Measurements from ENCODE around the gene ARL2.

The ARL2 gene

GRCh38 chr11:65032216-65032615 lies 18.3 kb downstream of the ARL2 start:
- Histone ChIP-seq H3K4me3 (ENCODE audit: low read depth, low read length) (no peak overlapping the region), H3K4me1 (ENCODE audit: control insufficient read depth, insufficient read depth, low read length) (peaks cover 5% of the 10 kb centered on the region; the same call in 1 of the 2 replicates), H3K9me3 (ENCODE audit: control insufficient read depth, insufficient read depth, low read depth, low read length) (no peaks in the 10 kb centered on the region), H3K27ac (ENCODE audit: low read depth, low read length) (no peak overlapping the region), H3K36me3 (ENCODE audit: control insufficient read depth, insufficient read depth, low read length) (no peaks in the 10 kb centered on the region), H3K27me3 (ENCODE audit: control insufficient read depth, insufficient read depth, low read length) (no peaks in the 10 kb centered on the region), H3K9ac (ENCODE audit: low read length) (no peak overlapping the region)

GRCh38 chr11:65034423-65034822 lies 20.5 kb downstream of the ARL2 start:
- Histone ChIP-seq H3K36me3 (ENCODE audit: control insufficient read depth, insufficient read depth, low read length) (no peaks in the 10 kb centered on the region), H3K9me3 (ENCODE audit: control insufficient read depth, insufficient read depth, low read depth, low read length) (no peaks in the 10 kb centered on the region), H3K9ac (ENCODE audit: low read length) (no peak overlapping the region), H3K4me1 (ENCODE audit: control insufficient read depth, insufficient read depth, low read length) (no peaks in the 10 kb centered on the region), H3K27me3 (ENCODE audit: control insufficient read depth, insufficient read depth, low read length) (no peaks in the 10 kb centered on the region), H3K4me3 (ENCODE audit: low read depth, low read length) (no peak overlapping the region), H3K27ac (ENCODE audit: low read depth, low read length) (no peak overlapping the region)

GRCh38 chr11:65035579-65035978 lies 21.6 kb downstream of the ARL2 start:
- Histone ChIP-seq H3K27me3 (ENCODE audit: control insufficient read depth, insufficient read depth, low read length) (no peaks in the 10 kb centered on the region), H3K27ac (ENCODE audit: low read depth, low read length) (no peak overlapping the region), H3K9ac (ENCODE audit: low read length) (no peak overlapping the region), H3K4me1 (ENCODE audit: control insufficient read depth, insufficient read depth, low read length) (no peaks in the 10 kb centered on the region), H3K9me3 (ENCODE audit: control insufficient read depth, insufficient read depth, low read depth, low read length) (no peaks in the 10 kb centered on the region), H3K4me3 (ENCODE audit: low read depth, low read length) (no peak overlapping the region), H3K36me3 (ENCODE audit: control insufficient read depth, insufficient read depth, low read length) (no peaks in the 10 kb centered on the region)

- Histone ChIP-seq H3K4me3 (ENCODE audit: low read depth, low read length) (no peak overlapping the region), H3K27ac (ENCODE audit: low read depth, low read length) (no peak overlapping the region), H3K9ac (ENCODE audit: low read length) (no peak overlapping the region), H3K9me3 (ENCODE audit: control insufficient read depth, insufficient read depth, low read depth, low read length) (no peaks in the 10 kb centered on the region), H3K27me3 (ENCODE audit: control insufficient read depth, insufficient read depth, low read length) (no peaks in the 10 kb centered on the region), H3K4me1 (ENCODE audit: control insufficient read depth, insufficient read depth, low read length) (no peaks in the 10 kb centered on the region), H3K36me3 (ENCODE audit: control insufficient read depth, insufficient read depth, low read length) (no peaks in the 10 kb centered on the region)
Measured at GRCh38 chr11:65036931-65037330, 23.0 kb downstream of the ARL2 start.

GRCh38 chr11:65040520-65040846 lies 26.5 kb downstream of the ARL2 start:
- Histone ChIP-seq H3K27me3 (ENCODE audit: control insufficient read depth, insufficient read depth, low read length) (no peaks in the 10 kb centered on the region), H3K9me3 (ENCODE audit: control insufficient read depth, insufficient read depth, low read depth, low read length) (no peaks in the 10 kb centered on the region), H3K36me3 (ENCODE audit: control insufficient read depth, insufficient read depth, low read length) (peaks cover 22% of the 10 kb centered on the region), H3K4me1 (ENCODE audit: control insufficient read depth, insufficient read depth, low read length) (no peaks in the 10 kb centered on the region), H3K27ac (ENCODE audit: low read depth, low read length) (peak overlapping the region; percentile 85; the same call in 1 of the 2 replicates), H3K4me3 (ENCODE audit: low read depth, low read length) (peak overlapping the region; percentile 84), H3K9ac (ENCODE audit: low read length) (peak overlapping the region; percentile 90)

GRCh38 chr11:65040847-65041622 lies 27.1 kb downstream of the ARL2 start, which contains the start of gene SAC3D1:
Gene SAC3D1 (plus strand): TSS chr11:65041210. CDS start chr11:65041293, 83 bp downstream.
- H3K4me1 ChIP-seq (ENCODE audit: control insufficient read depth, insufficient read depth, low read length) = no peaks in the 10 kb centered on the region
- peak within 1 kb of the TSS; percentile 90 for H3K9ac ChIP-seq (ENCODE audit: low read length)
- no peaks in the 10 kb centered on the region for H3K9me3 ChIP-seq (ENCODE audit: control insufficient read depth, insufficient read depth, low read depth, low read length)
- peaks cover 28% of the 10 kb centered on the region for H3K36me3 ChIP-seq (ENCODE audit: control insufficient read depth, insufficient read depth, low read length)
- peak within 1 kb of the TSS; percentile 84 for H3K4me3 ChIP-seq (ENCODE audit: low read depth, low read length)
- no peaks in the 10 kb centered on the region for H3K27me3 ChIP-seq (ENCODE audit: control insufficient read depth, insufficient read depth, low read length)
- peak within 1 kb of the TSS; percentile 85 for H3K27ac ChIP-seq (ENCODE audit: low read depth, low read length)

- Histone ChIP-seq H3K9me3 (ENCODE audit: control insufficient read depth, insufficient read depth, low read depth, low read length) (no peaks in the 10 kb centered on the region), H3K9ac (ENCODE audit: low read length) (no peak overlapping the region), H3K4me3 (ENCODE audit: low read depth, low read length) (no peak overlapping the region), H3K27me3 (ENCODE audit: control insufficient read depth, insufficient read depth, low read length) (no peaks in the 10 kb centered on the region), H3K36me3 (ENCODE audit: control insufficient read depth, insufficient read depth, low read length) (peaks cover 32% of the 10 kb centered on the region), H3K4me1 (ENCODE audit: control insufficient read depth, insufficient read depth, low read length) (no peaks in the 10 kb centered on the region), H3K27ac (ENCODE audit: low read depth, low read length) (no peak overlapping the region)
Measured at GRCh38 chr11:65042891-65043290, 28.9 kb downstream of the ARL2 start.

GRCh38 chr11:65043881-65044501 lies 30.0 kb downstream of the ARL2 start:
- Histone ChIP-seq H3K9ac (ENCODE audit: low read length) (no peak overlapping the region), H3K36me3 (ENCODE audit: control insufficient read depth, insufficient read depth, low read length) (peaks cover 32% of the 10 kb centered on the region), H3K27me3 (ENCODE audit: control insufficient read depth, insufficient read depth, low read length) (no peaks in the 10 kb centered on the region), H3K4me3 (ENCODE audit: low read depth, low read length) (no peak overlapping the region), H3K4me1 (ENCODE audit: control insufficient read depth, insufficient read depth, low read length) (no peaks in the 10 kb centered on the region), H3K27ac (ENCODE audit: low read depth, low read length) (no peak overlapping the region), H3K9me3 (ENCODE audit: control insufficient read depth, insufficient read depth, low read depth, low read length) (no peaks in the 10 kb centered on the region)

GRCh38 chr11:65045061-65045460 lies 31.1 kb downstream of the ARL2 start:
- Histone ChIP-seq H3K4me1 (ENCODE audit: control insufficient read depth, insufficient read depth, low read length) (no peaks in the 10 kb centered on the region), H3K27me3 (ENCODE audit: control insufficient read depth, insufficient read depth, low read length) (no peaks in the 10 kb centered on the region), H3K4me3 (ENCODE audit: low read depth, low read length) (no peak overlapping the region), H3K27ac (ENCODE audit: low read depth, low read length) (no peak overlapping the region), H3K36me3 (ENCODE audit: control insufficient read depth, insufficient read depth, low read length) (peaks cover 32% of the 10 kb centered on the region), H3K9me3 (ENCODE audit: control insufficient read depth, insufficient read depth, low read depth, low read length) (no peaks in the 10 kb centered on the region), H3K9ac (ENCODE audit: low read length) (no peak overlapping the region)

GRCh38 chr11:65045728-65046127 lies 31.8 kb downstream of the ARL2 start:
- peaks cover 32% of the 10 kb centered on the region for H3K36me3 ChIP-seq (ENCODE audit: control insufficient read depth, insufficient read depth, low read length)
- no peaks in the 10 kb centered on the region for H3K4me1 ChIP-seq (ENCODE audit: control insufficient read depth, insufficient read depth, low read length)
- H3K27ac ChIP-seq (ENCODE audit: low read depth, low read length) = no peak overlapping the region
- no peaks in the 10 kb centered on the region for H3K27me3 ChIP-seq (ENCODE audit: control insufficient read depth, insufficient read depth, low read length)
- no peak overlapping the region for H3K9ac ChIP-seq (ENCODE audit: low read length)
- no peak overlapping the region for H3K4me3 ChIP-seq (ENCODE audit: low read depth, low read length)
- no peaks in the 10 kb centered on the region for H3K9me3 ChIP-seq (ENCODE audit: control insufficient read depth, insufficient read depth, low read depth, low read length)

GRCh38 chr11:65047581-65048422 lies 33.8 kb downstream of the ARL2 start:
- Histone ChIP-seq H3K27ac (ENCODE audit: low read depth, low read length) (no peak overlapping the region), H3K4me3 (ENCODE audit: low read depth, low read length) (peak overlapping the region; percentile 25; the same call in 1 of the 2 replicates), H3K36me3 (ENCODE audit: control insufficient read depth, insufficient read depth, low read length) (peaks cover 29% of the 10 kb centered on the region), H3K9me3 (ENCODE audit: control insufficient read depth, insufficient read depth, low read depth, low read length) (no peaks in the 10 kb centered on the region), H3K9ac (ENCODE audit: low read length) (no peak overlapping the region), H3K4me1 (ENCODE audit: control insufficient read depth, insufficient read depth, low read length) (no peaks in the 10 kb centered on the region), H3K27me3 (ENCODE audit: control insufficient read depth, insufficient read depth, low read length) (no peaks in the 10 kb centered on the region)

Data from HUES6 (cell line).